ENCODE results near the gene LRP5.
"Not testable (repeated sequence)": the region's sequence is repeated elsewhere in the genome, so short reads cannot be mapped to it uniquely, and the experiment has no call there.

Gene LRP5

DNA sequence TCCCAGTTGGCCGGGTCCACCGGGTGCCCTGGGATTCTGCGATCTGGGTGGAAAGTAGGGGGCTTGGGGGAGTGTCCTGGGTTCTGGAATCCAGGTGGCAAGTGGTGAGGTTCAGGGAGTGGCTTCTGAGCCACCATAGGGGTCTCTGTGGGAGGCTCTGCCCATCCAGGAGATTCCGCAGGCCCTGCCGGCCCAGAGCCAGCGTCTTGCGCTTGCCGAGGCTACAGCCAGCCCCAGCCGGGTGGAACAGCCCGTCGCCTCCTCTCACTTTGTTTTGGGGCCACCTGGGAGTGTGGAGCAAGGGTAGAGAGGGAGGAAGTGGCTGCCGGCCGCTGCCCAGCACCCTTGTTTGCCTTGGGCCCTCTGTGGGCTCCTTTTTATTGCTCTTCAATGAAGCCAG lies 87.5 kb downstream of the LRP5 start:
- DNase-seq (ENCODE audit: low read depth): no peak
- TF ChIP-seq, protein P1, sequence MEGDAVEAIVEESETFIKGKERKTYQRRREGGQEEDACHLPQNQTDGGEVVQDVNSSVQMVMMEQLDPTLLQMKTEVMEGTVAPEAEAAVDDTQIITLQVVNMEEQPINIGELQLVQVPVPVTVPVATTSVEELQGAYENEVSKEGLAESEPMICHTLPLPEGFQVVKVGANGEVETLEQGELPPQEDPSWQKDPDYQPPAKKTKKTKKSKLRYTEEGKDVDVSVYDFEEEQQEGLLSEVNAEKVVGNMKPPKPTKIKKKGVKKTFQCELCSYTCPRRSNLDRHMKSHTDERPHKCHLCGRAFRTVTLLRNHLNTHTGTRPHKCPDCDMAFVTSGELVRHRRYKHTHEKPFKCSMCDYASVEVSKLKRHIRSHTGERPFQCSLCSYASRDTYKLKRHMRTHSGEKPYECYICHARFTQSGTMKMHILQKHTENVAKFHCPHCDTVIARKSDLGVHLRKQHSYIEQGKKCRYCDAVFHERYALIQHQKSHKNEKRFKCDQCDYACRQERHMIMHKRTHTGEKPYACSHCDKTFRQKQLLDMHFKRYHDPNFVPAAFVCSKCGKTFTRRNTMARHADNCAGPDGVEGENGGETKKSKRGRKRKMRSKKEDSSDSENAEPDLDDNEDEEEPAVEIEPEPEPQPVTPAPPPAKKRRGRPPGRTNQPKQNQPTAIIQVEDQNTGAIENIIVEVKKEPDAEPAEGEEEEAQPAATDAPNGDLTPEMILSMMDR (IDR thresholded peaks at IDR 0.05; ENCODE audit: insufficient read depth, low read depth, low read length, missing control alignments): no peak
- H3K4me3 ChIP-seq (ENCODE audit: low read depth, low read length): no peak overlapping the region

DNA sequence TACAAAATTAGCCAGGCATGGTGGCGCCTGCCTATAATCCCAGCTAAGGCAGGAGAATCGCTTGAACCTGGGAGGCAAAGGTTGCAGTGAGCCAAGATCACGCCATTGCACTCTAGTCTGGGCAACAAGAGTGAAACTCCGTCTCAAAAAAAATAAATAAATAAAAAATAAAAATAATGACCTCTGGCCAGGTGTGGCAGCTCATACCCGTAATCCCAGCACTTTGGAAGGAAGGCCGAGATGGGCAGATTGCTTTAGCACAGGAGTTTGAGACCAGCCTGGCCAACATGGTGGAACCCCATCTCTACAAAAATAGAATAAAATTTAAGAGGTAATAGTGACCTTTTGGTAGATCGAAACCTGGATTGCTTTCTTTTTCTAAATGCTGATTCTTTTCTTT lies 88.2 kb downstream of the LRP5 start:
- DNase-seq (ENCODE audit: low read depth); H3K4me3 ChIP-seq (ENCODE audit: low read depth, low read length): not testable (repeated sequence)

DNA sequence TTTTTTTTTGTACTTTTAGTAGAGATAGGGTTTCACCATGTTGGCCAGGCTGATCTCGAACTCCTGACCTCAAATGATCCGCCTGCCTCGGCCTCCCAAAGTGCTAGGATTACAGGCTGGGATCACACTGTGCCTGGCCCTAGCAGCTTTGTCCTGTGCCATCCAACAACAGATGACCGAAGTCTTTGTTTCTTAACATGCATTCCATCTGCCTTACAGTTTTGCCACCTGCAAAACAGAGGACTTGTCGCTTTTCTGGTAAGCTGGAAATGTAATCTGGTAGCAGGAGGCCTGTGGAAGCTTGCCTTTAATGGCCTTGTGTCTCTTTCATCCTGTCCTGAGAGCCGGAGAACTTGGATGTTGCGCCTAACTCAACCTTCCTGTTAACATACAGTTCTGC lies 89.5 kb downstream of the LRP5 start:
- H3K4me3 ChIP-seq (ENCODE audit: low read depth, low read length): no peak overlapping the region
- TF ChIP-seq, protein P1 (IDR thresholded peaks at IDR 0.05; ENCODE audit: insufficient read depth, low read depth, low read length, missing control alignments): no peak
- no peak for DNase-seq (ENCODE audit: low read depth)

DNA sequence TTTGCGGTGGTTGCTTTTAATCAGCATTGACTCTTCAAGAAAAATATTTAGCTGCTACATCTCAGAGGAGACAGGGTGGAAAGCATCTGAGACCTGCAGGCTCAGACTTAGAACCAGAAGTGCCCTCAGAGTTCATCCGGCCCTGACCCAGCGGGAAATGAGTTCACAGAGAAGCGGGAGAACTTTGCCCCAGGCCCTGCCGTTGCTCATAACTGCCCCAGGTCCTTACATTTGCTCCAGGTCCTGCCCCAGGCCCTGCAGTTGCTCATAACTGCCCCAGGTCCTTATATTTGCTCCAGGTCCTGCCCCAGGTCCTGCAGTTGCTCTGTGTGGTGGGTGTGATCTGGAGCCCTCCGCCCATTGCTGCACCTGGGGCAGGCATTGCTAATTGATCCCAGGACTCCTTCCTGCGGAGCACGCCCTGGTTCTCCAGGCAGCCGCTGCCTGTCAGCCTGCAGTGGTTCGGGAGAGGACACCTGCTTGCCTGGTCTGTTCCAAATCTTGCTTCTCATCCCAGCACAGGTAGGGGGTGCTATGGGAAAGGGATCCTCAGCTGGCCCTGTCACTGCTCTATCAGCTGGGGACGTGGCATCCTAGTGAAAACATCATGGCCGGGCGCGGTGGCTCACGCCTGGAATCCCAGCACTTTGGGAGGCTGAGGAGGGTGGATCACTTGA lies 90.1 kb downstream of the LRP5 start:
- TF ChIP-seq, protein P1 (IDR thresholded peaks at IDR 0.05; ENCODE audit: insufficient read depth, low read depth, low read length, missing control alignments): no peak
- DNase-seq (ENCODE audit: low read depth): no peak
- H3K4me3 ChIP-seq (ENCODE audit: low read depth, low read length): no peak overlapping the region

- TF ChIP-seq, protein P1 (IDR thresholded peaks at IDR 0.05; ENCODE audit: insufficient read depth, low read depth, low read length, missing control alignments): no peak
- no peak for DNase-seq (ENCODE audit: low read depth)
- no peak overlapping the region for H3K4me3 ChIP-seq (ENCODE audit: low read depth, low read length)
These were observed 91.0 kb downstream of the LRP5 start for GRCh38 chr11:68403424-68403823.

GRCh38 chr11:68403831-68404230 lies 91.4 kb downstream of the LRP5 start:
- H3K4me3 ChIP-seq (ENCODE audit: low read depth, low read length): no peak overlapping the region
- no peak for DNase-seq (ENCODE audit: low read depth)
- TF ChIP-seq, protein P1 (IDR thresholded peaks at IDR 0.05; ENCODE audit: insufficient read depth, low read depth, low read length, missing control alignments): no peak

GRCh38 chr11:68406324-68407313 lies 94.2 kb downstream of the LRP5 start:
- DNase-seq (ENCODE audit: low read depth): no peak
- no peak overlapping the region for H3K4me3 ChIP-seq (ENCODE audit: low read depth, low read length)
- TF ChIP-seq, protein P1 (IDR thresholded peaks at IDR 0.05; ENCODE audit: insufficient read depth, low read depth, low read length, missing control alignments): no peak
